Brain microvascular endothelial cell (primary cell): ENCODE measurements around the gene MTCH2.

Experiments used
- DNase-seq: peaks from one replicate; pipeline ENCODE4 v3.0.0-alpha.2; 2020
- H3K27ac ChIP-seq: fragments of 250-450 bp; sonication (Bioruptor Pico); 2 replicates; pipeline ENCODE4 v1.5.1; 2020; ENCODE audit warnings: mild to moderate bottlenecking, moderate library complexity
- H3K27me3 ChIP-seq: fragments of 250-450 bp; sonication (Bioruptor Pico); replicated peaks from 2 replicates; pipeline ENCODE4 v1.5.1; 2020; ENCODE audit warnings: mild to moderate bottlenecking
- H3K36me3 ChIP-seq: fragments of 250-450 bp; sonication (Bioruptor Pico); replicated peaks from 2 replicates; pipeline ENCODE4 v1.5.1; 2020; ENCODE audit warnings: mild to moderate bottlenecking
- H3K4me3 ChIP-seq: 2 replicates; pipeline ENCODE4 v1.5.1; 2011; ENCODE audit warnings: low read depth, mild to moderate bottlenecking, control low read depth, low read length, moderate library complexity
- CTCF ChIP-seq: IDR thresholded peaks from 2 replicates; pipeline ENCODE4 v1.5.1; 2011; ENCODE audit warnings: low read depth, mild to moderate bottlenecking, moderate library complexity, low read length, control low read depth, inconsistent platforms; ENCODE audit errors: missing control alignments
- in situ Hi-C: cut with HindIII; loops from 2 replicates; pipeline ENCODE4 v1.10.0; 2017; ENCODE audit warnings: low sequenced_read_pairs, low pct_ligation_motif_present

Gene MTCH2

GRCh38 chr11:47628026-47628425, 14.3 kb downstream of the MTCH2 start:
- H3K27ac ChIP-seq, result no peak overlapping the region
- in situ Hi-C loops, result no loop called here
- TF ChIP-seq CTCF, result no peak
- no peak for DNase-seq
- H3K27me3 ChIP-seq, result no peaks in the 10 kb centered on the region
- no peak overlapping the region for H3K4me3 ChIP-seq
- H3K36me3 ChIP-seq, result peaks cover 65% of the 10 kb centered on the region

GRCh38 chr11:47626234-47626633, 16.1 kb downstream of the MTCH2 start:
- H3K27me3 ChIP-seq, result no peaks in the 10 kb centered on the region
- no peak overlapping the region for H3K27ac ChIP-seq
- peaks cover 75% of the 10 kb centered on the region for H3K36me3 ChIP-seq
- DNase-seq, result no peak
- TF ChIP-seq CTCF, result no peak
- in situ Hi-C loops, result no loop called here
- H3K4me3 ChIP-seq, result no peak overlapping the region

GRCh38 chr11:47620836-47621378, 21.5 kb downstream of the MTCH2 start:
- no peak for DNase-seq
- Histone ChIP-seq H3K36me3 (peaks cover 56% of the 10 kb centered on the region), H3K4me3 (no peak overlapping the region), H3K27me3 (no peaks in the 10 kb centered on the region), H3K27ac (no peak overlapping the region)
- in situ Hi-C loops, result no loop called here
- TF ChIP-seq CTCF, result no peak

GRCh38 chr11:47617417-47617809, 24.9 kb downstream of the MTCH2 start:
- Histone ChIP-seq H3K36me3 (peaks cover 33% of the 10 kb centered on the region), H3K27me3 (no peaks in the 10 kb centered on the region), H3K4me3 (no peak overlapping the region), H3K27ac (peak overlapping the region; percentile 27)
- no peak for TF ChIP-seq CTCF
- peak; percentile 39 for DNase-seq
- in situ Hi-C loops, result no loop called here

GRCh38 chr11:47616726-47617416, 25.5 kb downstream of the MTCH2 start:
- peaks cover 27% of the 10 kb centered on the region for H3K36me3 ChIP-seq
- DNase-seq, result peak; percentile 75
- in situ Hi-C loops, result no loop called here
- no peaks in the 10 kb centered on the region for H3K27me3 ChIP-seq
- no peak overlapping the region for H3K4me3 ChIP-seq
- H3K27ac ChIP-seq, result peak overlapping the region; percentile 27
- TF ChIP-seq CTCF, result peak; percentile 97

GRCh38 chr11:47615249-47615648, 27.1 kb downstream of the MTCH2 start:
- DNase-seq, result no peak
- no peak overlapping the region for H3K27ac ChIP-seq
- peaks cover 15% of the 10 kb centered on the region for H3K36me3 ChIP-seq
- in situ Hi-C loops, result no loop called here
- TF ChIP-seq CTCF, result no peak
- H3K4me3 ChIP-seq, result no peak overlapping the region
- H3K27me3 ChIP-seq, result no peaks in the 10 kb centered on the region
